Measurements from ENCODE around the gene HS6ST1.

DNA sequence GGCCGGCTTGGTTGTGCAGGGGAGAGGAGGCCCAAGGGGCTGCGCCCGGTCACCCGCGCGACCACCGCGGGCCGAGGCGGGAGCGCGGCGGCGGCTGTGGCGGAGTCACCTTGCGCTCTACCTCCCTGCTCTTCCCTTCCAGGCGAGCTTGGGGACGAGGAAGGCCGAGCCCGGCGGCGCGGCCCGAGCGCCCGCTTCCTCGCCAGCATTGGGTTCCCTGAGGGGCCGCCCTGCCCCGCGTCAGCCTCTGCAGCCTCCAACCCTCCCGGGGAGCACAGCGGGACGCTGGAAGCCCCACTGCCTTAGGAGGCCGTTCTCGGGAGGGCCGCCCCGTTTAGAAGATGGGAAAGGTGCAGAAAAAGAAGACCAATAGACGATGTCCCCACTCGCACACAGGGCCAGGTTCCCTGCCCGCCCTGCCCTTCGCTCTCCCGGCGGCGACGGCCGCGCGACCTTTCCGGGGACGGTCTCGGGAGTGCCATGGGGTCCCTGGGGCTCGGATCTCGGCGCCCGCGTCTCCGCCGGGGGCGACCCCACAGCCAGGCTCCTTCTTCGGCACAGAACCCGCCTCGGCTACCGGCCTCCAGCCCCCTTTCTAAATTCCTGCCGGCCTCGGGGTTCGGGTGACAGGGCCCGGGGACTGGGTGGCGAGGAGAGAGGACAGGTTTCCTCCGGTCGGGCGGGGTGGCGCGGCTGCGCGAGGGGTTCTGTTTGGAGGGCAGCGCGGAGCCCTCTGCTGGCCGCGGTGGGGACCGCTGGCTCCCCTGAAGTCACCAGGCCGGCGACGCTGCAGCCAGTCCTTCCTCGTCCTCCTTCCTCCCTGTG, 85.5 kb downstream of the HS6ST1 start:
- TF ChIP-seq TAF1 (IDR thresholded peaks at IDR 0.05; ENCODE audit: borderline replicate concordance, low read depth, low read length) (no peak), POLR2AphosphoS5 (IDR thresholded peaks at IDR 0.05; ENCODE audit: low read depth, low read length) (no peak)
